ENCODE data around the gene AP2A2.
A peak's percentile ranks its signal among the peaks of the same experiment; 100 is the strongest.

Gene AP2A2

GRCh38 chr11:925496-926301, at the start of gene AP2A2:
TSS of gene AP2A2 (plus strand) at chr11:925870. CDS start at chr11:926022, 152 bp downstream.
- DNase-seq, result peak; percentile 93

GRCh38 chr11:876545-876944, 49.1 kb upstream of the AP2A2 start:
- no peak for DNase-seq

- DNase-seq, result peak; percentile 4
These were observed 48.1 kb upstream of the AP2A2 start for GRCh38 chr11:877565-877964.

GRCh38 chr11:880447-880846, 45.2 kb upstream of the AP2A2 start:
- DNase-seq, result no peak

GRCh38 chr11:882596-882995, 43.1 kb upstream of the AP2A2 start:
- DNase-seq, result no peak

- no peak for DNase-seq
These were observed 42.1 kb upstream of the AP2A2 start for GRCh38 chr11:883527-883926.

- DNase-seq, result no peak
These were observed 41.0 kb upstream of the AP2A2 start for GRCh38 chr11:884578-885070.

- no peak for DNase-seq
These were observed 39.1 kb upstream of the AP2A2 start for GRCh38 chr11:886568-886967.

GRCh38 chr11:887589-887988, 38.1 kb upstream of the AP2A2 start:
- no peak for DNase-seq

GRCh38 chr11:888310-889212, 37.1 kb upstream of the AP2A2 start:
- DNase-seq, result no peak

GRCh38 chr11:889257-889656, 36.4 kb upstream of the AP2A2 start:
- DNase-seq, result no peak

- no peak for DNase-seq
These were observed 35.8 kb upstream of the AP2A2 start for GRCh38 chr11:889687-890475.

GRCh38 chr11:890794-891540, 34.7 kb upstream of the AP2A2 start:
- no peak for DNase-seq

GRCh38 chr11:893008-893654, 32.5 kb upstream of the AP2A2 start:
- DNase-seq, result no peak

GRCh38 chr11:894575-895201, 31.0 kb upstream of the AP2A2 start:
- no peak for DNase-seq

GRCh38 chr11:895331-896110, 30.1 kb upstream of the AP2A2 start:
- DNase-seq, result no peak

GRCh38 chr11:897253-898142, 28.2 kb upstream of the AP2A2 start:
- no peak for DNase-seq

- DNase-seq, result no peak
These were observed 27.5 kb upstream of the AP2A2 start for GRCh38 chr11:898143-898511.

- DNase-seq, result peak; percentile 1
These were observed 27.0 kb upstream of the AP2A2 start for GRCh38 chr11:898540-899190.
